Amygdala (tissue), 56 donors: ENCODE results near the gene LHFPL5.

ENCODE experiments used
- DNase-seq, 56 donors: peaks; one replicate each; lab custom pipeline; 2025; lab: John Stamatoyannopoulos, UW

LHFPL5 gene

DNA sequence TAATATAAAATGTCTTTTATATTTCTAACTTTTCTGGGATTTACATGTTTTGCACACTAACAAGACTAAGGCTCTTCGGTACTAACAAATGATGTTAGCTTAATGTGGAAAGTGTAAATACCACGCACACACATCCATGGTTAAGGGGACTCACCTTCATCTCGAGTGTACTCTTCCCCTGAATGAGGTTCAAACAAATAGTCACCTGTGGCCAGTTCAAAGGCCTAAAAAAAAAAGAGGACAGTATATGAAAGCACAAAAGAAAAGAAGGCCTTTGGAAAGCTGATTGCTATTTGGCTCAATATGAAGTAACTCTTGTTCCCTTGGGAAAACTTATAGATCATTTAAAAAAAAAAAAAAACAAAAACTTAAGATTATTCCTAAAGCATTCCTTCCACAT, 37.2 kb downstream of the LHFPL5 start:
- no peak for DNase-seq

GRCh38 chr6:35844290-35844689, 39.1 kb downstream of the LHFPL5 start:
- DNase-seq: no peak

DNA sequence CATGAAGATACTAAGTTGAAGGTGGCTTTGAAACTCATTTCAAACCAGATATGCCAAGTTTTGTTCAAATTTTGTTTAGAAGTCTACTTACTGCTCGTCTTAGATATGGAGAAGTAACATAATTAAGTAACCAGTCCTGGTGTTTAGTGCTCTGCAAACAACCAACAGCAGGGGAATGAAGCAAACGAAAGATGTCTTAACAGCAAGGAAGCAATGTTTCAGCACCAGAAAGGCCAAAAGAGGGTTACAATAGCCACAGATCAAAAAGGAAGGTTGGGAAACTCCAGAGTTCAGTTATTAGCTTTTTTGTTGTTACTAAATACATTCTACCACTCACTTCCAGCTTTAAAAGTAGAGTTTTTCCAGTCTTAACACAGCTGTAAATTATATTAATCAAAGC, 45.1 kb downstream of the LHFPL5 start:
- no peak for DNase-seq

DNA sequence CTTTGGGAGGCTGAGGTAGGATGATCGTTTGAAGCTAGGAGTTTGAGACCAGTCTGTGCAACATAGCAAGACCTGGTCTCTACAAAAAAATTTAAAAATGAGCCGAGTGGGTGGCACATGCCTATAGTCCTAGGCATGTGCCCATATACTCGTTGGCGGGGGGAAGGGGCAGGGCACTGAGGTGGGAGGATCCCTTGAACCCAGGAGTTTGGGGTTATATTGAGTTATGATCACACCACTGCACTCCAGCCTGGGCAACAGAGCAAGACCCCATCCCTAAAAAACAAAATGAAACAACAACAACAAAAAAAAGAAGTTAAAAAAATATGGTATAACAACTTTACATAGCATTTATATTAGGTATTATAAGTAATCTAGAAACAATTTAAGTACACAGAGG, 47.8 kb downstream of the LHFPL5 start:
- no peak for DNase-seq

DNA sequence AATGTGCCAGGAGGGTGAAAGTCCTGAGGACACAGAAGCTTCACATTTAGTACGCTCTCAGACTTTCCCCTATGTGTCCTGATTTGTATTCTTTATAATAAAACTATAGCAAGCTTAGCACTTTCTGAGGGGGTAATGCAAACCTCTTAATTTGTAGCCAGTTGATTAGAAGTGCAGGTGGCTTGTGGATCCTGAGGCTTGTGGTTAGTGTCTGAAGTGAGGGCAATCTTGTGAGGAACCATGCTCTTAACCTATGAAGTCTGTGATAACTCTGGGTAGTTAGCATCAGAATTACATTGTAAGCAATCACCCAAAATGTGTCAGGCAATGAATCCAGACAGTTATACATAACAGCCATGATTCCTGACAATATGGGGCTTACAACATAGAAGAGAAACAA, 51.1 kb downstream of the LHFPL5 start:
- no peak for DNase-seq

GRCh38 chr6:35857853-35858252, 52.7 kb downstream of the LHFPL5 start:
- no peak for DNase-seq

DNA sequence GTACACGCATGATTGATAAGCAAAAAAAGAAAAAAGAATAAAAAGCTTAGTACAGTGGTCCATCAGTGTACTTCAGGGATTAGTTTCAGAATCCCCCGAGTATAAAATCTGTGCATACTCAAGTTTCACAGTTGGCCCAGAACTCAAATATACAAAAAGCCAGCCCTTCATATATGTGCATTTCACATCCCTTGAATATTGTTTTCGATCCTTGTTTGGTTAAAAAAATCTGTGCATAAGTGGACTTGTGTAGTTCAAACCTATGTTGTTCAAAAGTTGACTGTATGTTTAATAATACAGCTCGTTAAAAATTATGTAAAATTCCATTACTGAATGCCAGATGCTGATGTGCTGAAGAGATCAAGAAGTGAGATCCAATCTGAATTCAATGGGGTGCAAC, 54.2 kb downstream of the LHFPL5 start:
- no peak for DNase-seq
